ENCODE data around the gene DLX4. TPM values are rescaled to one million over a fixed set of nuclear protein-coding genes. Genes with fewer than 3 reads are reported as not detected.

DLX4 gene
- total and polyA plus RNA-seq, 2 of the 4 experiments (the other 2 are of a cell fraction) = not detected

DNA sequence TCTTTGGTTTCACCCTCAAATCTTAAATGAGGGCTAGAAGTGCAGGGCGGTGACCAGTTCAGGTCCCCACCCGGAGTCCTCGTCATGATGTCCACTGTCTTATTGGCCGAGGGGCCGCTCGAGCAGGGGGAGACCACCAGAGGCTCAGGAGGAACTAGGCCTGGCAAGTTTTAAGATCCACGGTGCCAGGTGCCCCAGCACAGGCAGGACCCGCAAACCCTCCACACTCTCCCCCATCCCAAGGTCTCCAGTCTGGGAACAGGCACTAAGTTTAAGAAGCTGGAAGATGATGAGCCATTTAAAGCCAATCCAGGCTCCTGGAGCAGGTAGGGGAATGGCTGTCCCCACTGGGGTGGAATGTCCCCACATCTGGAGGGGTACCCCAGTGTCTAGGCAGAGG lies 21.9 kb downstream of the DLX4 start:
- Histone ChIP-seq H3K27ac (ENCODE audit: insufficient read depth, low read length) (no peak overlapping the region), H3K4ac (ENCODE audit: low read depth, low read length) (no peak overlapping the region), H4K8ac (ENCODE audit: low read depth in 2 of 2, low read length in 2 of 2) (no peak overlapping the region), H3K4me1 (ENCODE audit: control insufficient read depth, insufficient read depth, low read length) (peaks cover 3% of the 10 kb centered on the region; the same call in 1 of the 2 replicates), H3K9ac (ENCODE audit: low read depth, low read length) (no peak overlapping the region), H2BK120ac (ENCODE audit: low read depth, low read length) (no peak overlapping the region), H4K91ac (ENCODE audit: insufficient read depth, low read depth, low read length) (no peak overlapping the region), H2AK5ac (ENCODE audit: low read depth, low read length) (no peak overlapping the region), H3K56ac (ENCODE audit: extremely low read depth, insufficient read depth, low read length) (no peak overlapping the region), H3K18ac (ENCODE audit: low read depth, low read length) (no peak overlapping the region), H4K5ac (ENCODE audit: low read depth, low read length) (no peak overlapping the region), H3K4me2 (ENCODE audit: low read depth, low read length) (no peak overlapping the region), H3K79me1 (ENCODE audit: low read depth in 1 of 2, low read length in 2 of 2) (no peaks in the 10 kb centered on the region), H3K36me3 (ENCODE audit: control insufficient read depth, insufficient read depth, low read length) (no peaks in the 10 kb centered on the region), H2AFZ (replicated peaks; ENCODE audit: low read length, poor library complexity) (no peak overlapping the region), H3K14ac (replicated peaks; ENCODE audit: low read depth, low read length) (no peak overlapping the region), H3K9me3 (ENCODE audit: control insufficient read depth, insufficient read depth, low read length) (peaks cover 2% of the 10 kb centered on the region; the same call in 1 of the 2 replicates), H4K20me1 (ENCODE audit: insufficient read depth, low read length) (0 out of 2 replicates have a peak, but pooled peaks cover 3% of the 10 kb centered on the region), H3K23ac (ENCODE audit: low read depth, low read length) (no peak overlapping the region), H3K9me1 (ENCODE audit: insufficient read depth, low read length) (no peaks in the 10 kb centered on the region), H2BK5ac (ENCODE audit: low read depth, low read length, poor library complexity, severe bottlenecking) (no peak overlapping the region), H2BK20ac (ENCODE audit: low read depth, low read length) (no peak overlapping the region), H2BK15ac (ENCODE audit: low read depth, low read length) (no peak overlapping the region), H2AK9ac (replicated peaks; ENCODE audit: low read depth, low read length, poor library complexity) (no peak overlapping the region), H3K4me3 (ENCODE audit: insufficient read depth, low read depth, low read length) (no peak overlapping the region), H3K27me3 (ENCODE audit: control insufficient read depth, insufficient read depth, low read length) (peaks cover 98% of the 10 kb centered on the region)
- ATAC-seq (ENCODE audit: low read depth) (no peak), DNase-seq (no peak)
- in situ Hi-C loops (cut with MboI; ENCODE audit: low sequenced_read_pairs) (loop anchor here (10.0 kb wide), 1 partner anchor 286 kb away; the partner anchor contains the start of gene SLC35B1), intact Hi-C loops (cut with micrococcal nuclease) (no loop called here), dilution Hi-C loops (cut with HindIII; ENCODE audit: low sequenced_read_pairs, unreplicated experiment) (no loop called here)
- POLR2A ChIA-PET (ENCODE audit: unreplicated experiment) = no interaction called here
- 40% methylated on average over 3 of the region's 8 CpGs; no CpG with 5 or more reads in 1 of the 2 experiments for WGBS, 2 experiments (ENCODE audit: extremely low coverage in 2 of 2, insufficient read length in 1 of 2)
- TF ChIP-seq BHLHE40 (IDR thresholded peaks at IDR 0.05; ENCODE audit: low read depth, low read length) (no peak), SMC3 (IDR thresholded peaks at IDR 0.05; ENCODE audit: low read depth, low read length) (no peak), RCOR1 (IDR thresholded peaks at IDR 0.05; ENCODE audit: insufficient replicate concordance, low read length) (no peak), RAD21 (IDR thresholded peaks at IDR 0.05; ENCODE audit: low read length) (no peak), RFX5 (IDR thresholded peaks at IDR 0.05; ENCODE audit: low read depth, low read length) (no peak), NFE2L2 (IDR thresholded peaks at IDR 0.05; ENCODE audit: low read depth, low read length) (no peak), FOS (IDR thresholded peaks at IDR 0.05; ENCODE audit: low read depth, low read length) (no peak), CEBPB (IDR thresholded peaks at IDR 0.05; ENCODE audit: low read depth, low read length) (no peak), CHD1 (IDR thresholded peaks at IDR 0.05; ENCODE audit: low read depth, low read length) (no peak)
- TF ChIP-seq, protein P1, sequence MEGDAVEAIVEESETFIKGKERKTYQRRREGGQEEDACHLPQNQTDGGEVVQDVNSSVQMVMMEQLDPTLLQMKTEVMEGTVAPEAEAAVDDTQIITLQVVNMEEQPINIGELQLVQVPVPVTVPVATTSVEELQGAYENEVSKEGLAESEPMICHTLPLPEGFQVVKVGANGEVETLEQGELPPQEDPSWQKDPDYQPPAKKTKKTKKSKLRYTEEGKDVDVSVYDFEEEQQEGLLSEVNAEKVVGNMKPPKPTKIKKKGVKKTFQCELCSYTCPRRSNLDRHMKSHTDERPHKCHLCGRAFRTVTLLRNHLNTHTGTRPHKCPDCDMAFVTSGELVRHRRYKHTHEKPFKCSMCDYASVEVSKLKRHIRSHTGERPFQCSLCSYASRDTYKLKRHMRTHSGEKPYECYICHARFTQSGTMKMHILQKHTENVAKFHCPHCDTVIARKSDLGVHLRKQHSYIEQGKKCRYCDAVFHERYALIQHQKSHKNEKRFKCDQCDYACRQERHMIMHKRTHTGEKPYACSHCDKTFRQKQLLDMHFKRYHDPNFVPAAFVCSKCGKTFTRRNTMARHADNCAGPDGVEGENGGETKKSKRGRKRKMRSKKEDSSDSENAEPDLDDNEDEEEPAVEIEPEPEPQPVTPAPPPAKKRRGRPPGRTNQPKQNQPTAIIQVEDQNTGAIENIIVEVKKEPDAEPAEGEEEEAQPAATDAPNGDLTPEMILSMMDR (conservative IDR thresholded peaks at IDR 0.05; ENCODE audit: low read depth, low read length) = no peak
- TF ChIP-seq, protein P2, sequence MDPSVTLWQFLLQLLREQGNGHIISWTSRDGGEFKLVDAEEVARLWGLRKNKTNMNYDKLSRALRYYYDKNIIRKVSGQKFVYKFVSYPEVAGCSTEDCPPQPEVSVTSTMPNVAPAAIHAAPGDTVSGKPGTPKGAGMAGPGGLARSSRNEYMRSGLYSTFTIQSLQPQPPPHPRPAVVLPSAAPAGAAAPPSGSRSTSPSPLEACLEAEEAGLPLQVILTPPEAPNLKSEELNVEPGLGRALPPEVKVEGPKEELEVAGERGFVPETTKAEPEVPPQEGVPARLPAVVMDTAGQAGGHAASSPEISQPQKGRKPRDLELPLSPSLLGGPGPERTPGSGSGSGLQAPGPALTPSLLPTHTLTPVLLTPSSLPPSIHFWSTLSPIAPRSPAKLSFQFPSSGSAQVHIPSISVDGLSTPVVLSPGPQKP (IDR thresholded peaks at IDR 0.05; ENCODE audit: borderline replicate concordance, low read depth, low read length) = no peak
- no TSS peak for BruUV-seq (replicated peaks)
- CTCF ChIA-PET = no interaction called here

All from IMR-90 (cell line).